Heart right ventricle (tissue), 16 donors: Measurements from ENCODE around the gene COMT. TPM values are rescaled to one million over a fixed set of nuclear protein-coding genes. Genes with fewer than 3 reads are reported as not detected.
A peak's percentile ranks its signal among the peaks of the same experiment; 100 is the strongest.

Experiments
- ATAC-seq, 8 donors: fragments of 200-7000 bp; cut with Tn5 transposase; one replicate each; pipeline ENCODE4 v1.9.1; 2020; ENCODE audit warnings: mild to moderate bottlenecking in 8 of 8, moderate library complexity in 8 of 8, moderate number of reproducible peaks in 1 of 8
- DNase-seq, 2 donors: peaks; one replicate each; pipeline ENCODE4 v3.0.0-alpha.2; 2020
- H3K27ac ChIP-seq, 10 donors: fragments of 200-600 bp; sonication (generic) in 2 of 10; one replicate each; pipeline versions ENCODE4 v1.5.0 to v1.8.0; 2020 to 2022; ENCODE audit warnings: mild to moderate bottlenecking in 3 of 10
- H3K27me3 ChIP-seq, 7 donors: fragments of 200-600 bp; one replicate each; pipeline ENCODE4 v1.8.0; 2021 to 2022; ENCODE audit warnings: mild to moderate bottlenecking in 2 of 7
- H3K36me3 ChIP-seq, 9 donors: fragments of 200-600 bp; sonication (generic) in 1 of 9; one replicate each; pipeline versions ENCODE4 v1.5.0 to v1.8.0; 2020 to 2022; ENCODE audit warnings: mild to moderate bottlenecking in 2 of 9
- H3K4me1 ChIP-seq, 9 donors: fragments of 200-600 bp; sonication (generic) in 1 of 9; one replicate each; pipeline versions ENCODE4 v1.5.0 to v1.8.0; 2020 to 2022; ENCODE audit warnings: mild to moderate bottlenecking in 4 of 9
- H3K4me3 ChIP-seq, 10 donors: fragments of 200-600 bp; sonication (generic) in 2 of 10; one replicate each; pipeline versions ENCODE4 v1.5.0 to v1.8.0; 2020 to 2022; ENCODE audit warnings: mild to moderate bottlenecking in 7 of 10, moderate library complexity in 2 of 10
- H3K9me3 ChIP-seq, 11 donors: fragments of 200-600 bp in 10 of 11; sonication (generic) in 2 of 11; one replicate each; pipeline versions ENCODE4 v1.5.0 to v1.8.0; 2013 to 2022; ENCODE audit warnings: mild to moderate bottlenecking in 2 of 11, control low read depth in 1 of 11, moderate library complexity in 1 of 11
- WGBS, 2 donors: extraction: QIAGEN DNeasy Blood & Tissue Kit; methylation state at CpG; one replicate each; pipeline ENCODE4 v1.1.7; 2013; ENCODE audit warnings: inconsistent platforms in 1 of 2; 5-methylcytosine and 5-hydroxymethylcytosine counted together
- intact Hi-C, 10 donors: fragments of 100-400 bp; cut with DNase I; formaldehyde crosslinking; loops; one replicate each; pipeline versions ENCODE4 v1.11.1 to v1.14.2; 2022
- polyA plus RNA-seq, 2 donors: library from polyadenylated mRNA; stranded (reverse); fragments of 200-250 nt; gene quantifications; one replicate each; pipeline ENCODE4 v1.2.3, GENCODE V29; 2013
- total RNA-seq, 10 donors: library from RNA; stranded (reverse); fragmentation: NEBNext Ultra II Directional in 3 of 10; extraction: Animal tissue kit (Norgen Biotek cat#: 25700) in 3 of 10; gene quantifications; one replicate each; pipeline versions ENCODE4 v1.2.1 to v1.2.4, GENCODE V29; 2021 to 2023
- TF ChIP-seq, protein P1 (sequence below), 9 donors: fragments of 200-600 bp; sonication (generic) in 2 of 9; IDR thresholded peaks; one replicate each; pipeline versions ENCODE4 v1.5.0 to v1.8.0; 2021 to 2022; ENCODE audit warnings: antibody characterized with exemption in 9 of 9, mild to moderate bottlenecking in 5 of 9, moderate library complexity in 1 of 9
- donor health status: Arrhythmogenic right ventricular cardiomyopathy.
- donor health status: ischemic (EF 13 %, LVEDD 7.1; RV severe dilation, severe dysfunction).
- donor health status: healthy with polysubstance abuse.
- donor health status: DM: no; HTN: yes; CAD: no.
- donor health status: DM: no; HTN: no; CAD: no.
- donor health status: ischemic (EF 25% LVEDD 6.9; RV normal size, moderate dysfunction).
- donor health status: ischemic (EF 25% LVEDD 5.7; RV mildly dilated, moderate dysfunction).
- donor health status: healthy.
- donor health status: DM: yes; HTN: yes; CAD: no.
- donor health status: Ischemic cardiomyopathy.
- donor health status: ischemic (EF 35%, LVEDD 5.7; RV mildly dilated, moderate dysfunction).
- donor health status: nonischemic (EF 11% LVEDD 7.7; RV severe dilation, severe dysfunction).
- donor health status: DM: yes; HTN: yes; CAD: no.
- donor health status: PGD.
- donor health status: ischemic (EF 29% LVEDD 5.4; RV normal size, mild dysfunction).
- donor health status: nonischemic (EF 23%, LVEDD 6.1; RV moderate dilation, normal function).

Gene COMT
- total and polyA plus RNA-seq, 12 donors, result 42.9 to 273 (median 101) TPM

DNA sequence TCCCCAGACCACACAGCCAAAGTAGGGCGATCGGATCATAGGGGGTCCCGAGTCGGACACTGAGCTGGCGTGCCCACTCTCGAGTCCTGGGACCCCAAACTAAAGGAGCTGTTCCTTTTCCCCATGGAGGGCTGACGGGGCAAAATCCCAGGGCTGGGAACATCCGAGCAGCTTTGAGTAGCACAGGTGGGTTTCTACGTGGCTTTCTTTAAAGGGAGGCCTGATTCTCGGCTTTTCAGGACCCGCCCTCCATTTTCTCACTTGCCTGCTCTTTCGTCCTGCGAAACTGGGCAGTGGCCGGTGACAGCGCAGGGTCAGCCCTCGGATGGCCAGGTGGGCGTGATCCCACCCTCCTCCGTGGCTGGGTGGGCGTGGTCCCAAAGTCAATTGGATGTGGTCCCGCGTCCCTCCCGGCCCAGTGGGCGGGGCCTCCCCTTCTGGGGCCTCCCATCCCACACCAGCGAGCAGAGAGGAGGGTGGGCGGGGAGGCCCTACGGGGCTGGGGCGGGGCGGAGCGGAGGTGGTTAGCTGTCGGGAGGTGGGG is 17.5 kb downstream of the COMT start:
- H3K27ac ChIP-seq, result peak overlapping the region in 6 of 10 donors; percentile 18 to 53 (median 40)
- peaks cover 0 to 21% (median 6%) of the 10 kb centered on the region in 9 donors for H3K36me3 ChIP-seq
- peak; percentile 45 to 72 (median 68) for ATAC-seq
- H3K4me3 ChIP-seq, result peak overlapping the region in 6 of 10 donors; percentile 12 to 43 (median 33)
- H3K27me3 ChIP-seq, result no peaks in the 10 kb centered on the region
- TF ChIP-seq, protein P1, sequence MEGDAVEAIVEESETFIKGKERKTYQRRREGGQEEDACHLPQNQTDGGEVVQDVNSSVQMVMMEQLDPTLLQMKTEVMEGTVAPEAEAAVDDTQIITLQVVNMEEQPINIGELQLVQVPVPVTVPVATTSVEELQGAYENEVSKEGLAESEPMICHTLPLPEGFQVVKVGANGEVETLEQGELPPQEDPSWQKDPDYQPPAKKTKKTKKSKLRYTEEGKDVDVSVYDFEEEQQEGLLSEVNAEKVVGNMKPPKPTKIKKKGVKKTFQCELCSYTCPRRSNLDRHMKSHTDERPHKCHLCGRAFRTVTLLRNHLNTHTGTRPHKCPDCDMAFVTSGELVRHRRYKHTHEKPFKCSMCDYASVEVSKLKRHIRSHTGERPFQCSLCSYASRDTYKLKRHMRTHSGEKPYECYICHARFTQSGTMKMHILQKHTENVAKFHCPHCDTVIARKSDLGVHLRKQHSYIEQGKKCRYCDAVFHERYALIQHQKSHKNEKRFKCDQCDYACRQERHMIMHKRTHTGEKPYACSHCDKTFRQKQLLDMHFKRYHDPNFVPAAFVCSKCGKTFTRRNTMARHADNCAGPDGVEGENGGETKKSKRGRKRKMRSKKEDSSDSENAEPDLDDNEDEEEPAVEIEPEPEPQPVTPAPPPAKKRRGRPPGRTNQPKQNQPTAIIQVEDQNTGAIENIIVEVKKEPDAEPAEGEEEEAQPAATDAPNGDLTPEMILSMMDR (IDR thresholded peaks at IDR 0.05), result no peak
- 27 to 38% methylated on average over 30 of the region's 30 CpGs for WGBS, 2 donors
- peaks cover 11 to 56% (median 35%) of the 10 kb centered on the region in 9 donors for H3K4me1 ChIP-seq
- intact Hi-C loops, result no loop called here
- DNase-seq, result peak; percentile 76 to 83
- no peaks in the 10 kb centered on the region for H3K9me3 ChIP-seq

GRCh38 chr22:19959587-19960490 is 18.3 kb downstream of the COMT start:
- H3K27me3 ChIP-seq, result no peaks in the 10 kb centered on the region
- TF ChIP-seq, protein P1 (IDR thresholded peaks at IDR 0.05), result no peak
- peak overlapping the region in 6 of 10 donors; percentile 12 to 43 (median 33) for H3K4me3 ChIP-seq
- intact Hi-C loops, result loop anchor here in 3 of 10 donors (10.0 kb wide), 3 partner anchors 155 to 175 kb away; partner anchors contain the start of genes RANBP1 (in 1 of the 3), TRMT2A (in 1 of the 3) and ZDHHC8 (in 1 of the 3)
- peaks cover 11 to 55% (median 35%) of the 10 kb centered on the region in 9 donors for H3K4me1 ChIP-seq
- no peak for DNase-seq
- H3K27ac ChIP-seq, result peak overlapping the region in 5 of 10 donors; percentile 13 to 49 (median 32)
- peaks cover 0 to 28% (median 10%) of the 10 kb centered on the region in 9 donors for H3K36me3 ChIP-seq
- peak in 1 of 8 donors; percentile 3 for ATAC-seq
- 35 to 45% methylated on average over 12 to 13 of the region's 13 CpGs for WGBS, 2 donors
- H3K9me3 ChIP-seq, result no peaks in the 10 kb centered on the region

GRCh38 chr22:19960491-19961200 is 19.1 kb downstream of the COMT start:
- Histone ChIP-seq H3K36me3 (peaks cover 0 to 36% (median 16%) of the 10 kb centered on the region in 9 donors), H3K9me3 (no peaks in the 10 kb centered on the region), H3K4me1 (peaks cover 9 to 49% (median 30%) of the 10 kb centered on the region in 9 donors), H3K4me3 (no peak overlapping the region), H3K27me3 (no peaks in the 10 kb centered on the region), H3K27ac (no peak overlapping the region)
- ATAC-seq (no peak), DNase-seq (no peak)
- TF ChIP-seq, protein P1 (IDR thresholded peaks at IDR 0.05), result no peak
- 91% methylated on average over 12 of the region's 12 CpGs for WGBS, 2 donors
- intact Hi-C loops, result loop anchor here in 3 of 10 donors (10.0 kb wide), 3 partner anchors 154 to 174 kb away; partner anchors contain the start of genes RANBP1 (in 1 of the 3), TRMT2A (in 1 of the 3) and ZDHHC8 (in 1 of the 3)
